WERI-Rb-1 (cell line): ENCODE data around the gene CCDC88B.

ENCODE experiments used
- DNase-seq: peaks from one replicate; pipeline ENCODE4 v3.0.0-alpha.2; 2020
- H3K27ac ChIP-seq: fragments of 250-450 bp; sonication (Bioruptor Pico); 2 replicates; pipeline ENCODE4 v1.5.1; 2020; ENCODE audit warnings: mild to moderate bottlenecking, moderate library complexity
- H3K27me3 ChIP-seq: fragments of 250-450 bp; sonication (Bioruptor Pico); 2 replicates; pipeline ENCODE4 v1.5.1; 2021; ENCODE audit warnings: mild to moderate bottlenecking, low read depth, moderate library complexity; ENCODE audit not compliant: insufficient read depth, severe bottlenecking
- H3K36me3 ChIP-seq: fragments of 250-450 bp; sonication (Bioruptor Pico); 2 replicates; pipeline ENCODE4 v1.5.1; 2020; ENCODE audit warnings: mild to moderate bottlenecking, moderate library complexity
- H3K4me3 ChIP-seq: 2 replicates; pipeline ENCODE4 v1.5.1; 2011; ENCODE audit warnings: low read depth, mild to moderate bottlenecking, control low read depth, low read length
- H3K9me3 ChIP-seq: fragments of 250-450 bp; sonication (Bioruptor Pico); 2 replicates; pipeline ENCODE4 v1.5.1; 2021; ENCODE audit warnings: mild to moderate bottlenecking, moderate library complexity; ENCODE audit not compliant: severe bottlenecking
- TF ChIP-seq, protein P1 (sequence below): IDR thresholded peaks from 2 replicates; pipeline ENCODE4 v1.5.1; 2011; ENCODE audit warnings: low read depth, mild to moderate bottlenecking, control low read depth, inconsistent platforms, low read length

CCDC88B gene

DNA sequence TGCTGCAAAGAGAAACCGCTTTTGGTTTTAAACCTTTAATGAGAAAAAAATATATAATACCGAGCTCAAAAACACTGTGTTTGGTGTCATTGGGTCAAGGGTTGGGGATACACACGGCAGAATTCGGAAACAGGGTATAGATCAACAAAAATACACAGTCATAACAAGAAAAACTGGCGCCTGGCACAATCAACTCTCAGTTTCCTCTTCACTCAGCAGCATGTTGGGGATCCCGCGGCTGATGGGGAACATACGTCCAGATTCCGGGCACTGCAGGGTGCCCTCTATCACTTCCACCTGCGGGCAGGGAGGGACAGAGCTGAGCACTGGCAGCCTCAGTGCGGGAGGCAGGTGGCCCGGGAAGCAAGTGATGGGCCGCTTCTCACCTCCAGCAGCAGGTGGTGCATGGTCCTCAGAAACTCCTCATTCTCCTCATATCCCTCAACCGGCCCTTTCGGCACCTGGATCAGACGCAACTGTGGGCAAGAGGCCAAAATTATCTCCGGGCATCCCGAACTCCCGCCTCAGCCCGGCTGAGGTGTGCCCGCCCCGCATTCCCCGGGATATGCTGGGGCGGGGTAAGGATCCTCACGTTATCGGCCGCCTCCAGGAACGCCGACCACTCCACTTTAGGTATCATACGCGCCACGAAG lies 23.2 kb upstream of the CCDC88B start:
- Histone ChIP-seq H3K27me3 (no peaks in the 10 kb centered on the region), H3K27ac (peak overlapping the region; percentile 94), H3K36me3 (peaks cover 14% of the 10 kb centered on the region), H3K4me3 (peak overlapping the region; percentile 85), H3K9me3 (no peaks in the 10 kb centered on the region)
- DNase-seq = peak; percentile 63
- TF ChIP-seq, protein P1, sequence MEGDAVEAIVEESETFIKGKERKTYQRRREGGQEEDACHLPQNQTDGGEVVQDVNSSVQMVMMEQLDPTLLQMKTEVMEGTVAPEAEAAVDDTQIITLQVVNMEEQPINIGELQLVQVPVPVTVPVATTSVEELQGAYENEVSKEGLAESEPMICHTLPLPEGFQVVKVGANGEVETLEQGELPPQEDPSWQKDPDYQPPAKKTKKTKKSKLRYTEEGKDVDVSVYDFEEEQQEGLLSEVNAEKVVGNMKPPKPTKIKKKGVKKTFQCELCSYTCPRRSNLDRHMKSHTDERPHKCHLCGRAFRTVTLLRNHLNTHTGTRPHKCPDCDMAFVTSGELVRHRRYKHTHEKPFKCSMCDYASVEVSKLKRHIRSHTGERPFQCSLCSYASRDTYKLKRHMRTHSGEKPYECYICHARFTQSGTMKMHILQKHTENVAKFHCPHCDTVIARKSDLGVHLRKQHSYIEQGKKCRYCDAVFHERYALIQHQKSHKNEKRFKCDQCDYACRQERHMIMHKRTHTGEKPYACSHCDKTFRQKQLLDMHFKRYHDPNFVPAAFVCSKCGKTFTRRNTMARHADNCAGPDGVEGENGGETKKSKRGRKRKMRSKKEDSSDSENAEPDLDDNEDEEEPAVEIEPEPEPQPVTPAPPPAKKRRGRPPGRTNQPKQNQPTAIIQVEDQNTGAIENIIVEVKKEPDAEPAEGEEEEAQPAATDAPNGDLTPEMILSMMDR = peak; percentile 61

DNA sequence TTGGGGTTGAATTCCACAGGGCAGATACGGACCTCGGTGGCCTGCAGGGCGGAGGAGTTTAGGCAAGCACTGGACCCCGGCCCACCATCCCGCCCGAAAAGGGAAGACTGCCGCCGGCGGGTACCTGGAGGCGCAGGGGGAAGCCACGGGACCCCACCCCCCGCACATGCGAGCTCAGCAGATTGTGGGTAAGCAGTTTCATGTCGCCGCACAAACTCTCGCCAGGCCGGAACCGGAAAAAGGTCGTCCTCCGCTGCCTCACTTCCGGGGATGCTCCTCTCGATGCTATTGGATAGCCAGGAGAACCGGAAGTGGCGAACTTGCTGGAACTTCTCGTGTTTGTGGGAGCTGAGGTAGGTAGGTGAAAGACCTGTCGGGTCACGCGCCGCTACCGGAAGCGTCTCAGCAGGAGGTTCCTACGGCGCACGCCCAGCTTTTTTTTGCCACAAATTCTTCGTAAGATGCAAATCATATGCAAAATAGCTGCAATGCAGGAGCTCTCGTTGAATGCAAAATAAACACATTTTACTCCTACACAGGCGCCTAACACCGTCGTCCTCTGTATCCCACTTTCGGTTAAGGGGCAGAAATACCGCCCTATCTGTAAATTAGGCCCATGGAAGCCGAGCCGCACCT lies 22.6 kb upstream of the CCDC88B start, which contains the start of gene TRMT112:
Gene TRMT112 (minus strand): TSS at position 235 of the 636 bp plus-strand sequence. CDS start 33 bp downstream, at position 202.
- Histone ChIP-seq H3K36me3 (peaks cover 14% of the 10 kb centered on the region), H3K4me3 (peak within 1 kb of the TSS; percentile 85), H3K9me3 (no peaks in the 10 kb centered on the region), H3K27ac (peak within 1 kb of the TSS; percentile 94), H3K27me3 (no peaks in the 10 kb centered on the region)
- DNase-seq = peak; percentile 95
- TF ChIP-seq, protein P1 = no peak

- Histone ChIP-seq H3K4me3 (peak within 1 kb of the TSS; percentile 85), H3K9me3 (no peaks in the 10 kb centered on the region), H3K36me3 (peaks cover 14% of the 10 kb centered on the region), H3K27me3 (no peaks in the 10 kb centered on the region), H3K27ac (peak within 1 kb of the TSS; percentile 94)
- peak; percentile 96 for DNase-seq
- TF ChIP-seq, protein P1 = peak; percentile 72
Measured at GRCh38 chr11:64317961-64318765, 21.8 kb upstream of the CCDC88B start, which contains the start of gene PRDX5. TSS of gene PRDX5 (plus strand) at chr11:64318121. CDS start at chr11:64318216, 95 bp downstream.

DNA sequence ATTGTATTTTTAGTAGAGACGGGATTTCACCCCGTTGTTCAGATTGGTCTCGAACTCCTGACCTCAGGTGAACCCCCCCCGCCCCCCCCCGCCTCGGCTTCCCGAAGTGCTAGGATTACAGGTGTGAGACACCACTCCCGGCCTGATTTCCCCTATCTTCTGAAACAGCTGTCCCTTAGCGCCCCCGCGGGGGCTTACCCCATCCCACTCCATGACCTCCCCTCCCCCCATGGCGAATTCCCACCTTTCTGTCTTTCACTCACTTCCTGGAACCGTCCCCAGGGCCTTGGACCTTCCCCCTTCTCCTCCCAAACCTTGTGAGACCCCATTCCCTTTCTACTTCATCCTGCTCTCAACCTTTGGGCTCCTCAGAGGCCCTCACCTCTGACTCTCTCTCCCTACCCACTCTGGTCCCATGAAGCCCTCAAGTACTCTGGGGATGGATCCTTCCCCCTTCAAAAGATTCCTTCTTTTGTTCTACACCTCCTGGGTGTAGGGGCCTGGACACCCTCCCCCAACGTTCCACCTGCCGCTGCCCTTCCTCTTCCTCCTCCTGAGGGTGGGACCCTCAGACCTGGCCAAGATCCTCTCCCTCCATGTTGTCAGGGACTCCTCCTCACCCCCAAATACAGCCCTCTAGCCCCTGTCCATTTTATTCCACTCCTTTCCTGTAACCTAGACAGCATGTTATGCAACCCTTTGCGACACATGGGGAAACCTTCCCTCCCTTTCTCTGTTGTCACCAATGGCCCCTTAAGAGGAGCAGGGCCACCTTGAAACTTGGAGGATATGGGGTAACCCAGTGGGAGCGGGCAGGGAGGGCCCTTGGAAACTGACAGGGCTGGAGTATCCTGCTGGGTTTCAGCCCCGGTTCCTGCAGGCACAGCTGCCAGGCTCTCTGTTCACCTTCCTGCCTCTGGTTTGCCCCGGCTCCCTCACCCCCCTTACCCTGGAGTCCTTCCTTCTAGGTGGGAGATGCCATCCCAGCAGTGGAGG lies 20.9 kb upstream of the CCDC88B start:
- Histone ChIP-seq H3K27me3 (no peaks in the 10 kb centered on the region), H3K4me3 (peak overlapping the region; percentile 85), H3K9me3 (no peaks in the 10 kb centered on the region), H3K27ac (peak overlapping the region; percentile 94), H3K36me3 (peaks cover 14% of the 10 kb centered on the region)
- TF ChIP-seq, protein P1 = no peak
- peak; percentile 49 for DNase-seq

- Histone ChIP-seq H3K4me3 (no peak overlapping the region), H3K27ac (no peak overlapping the region), H3K9me3 (no peaks in the 10 kb centered on the region), H3K36me3 (peaks cover 1% of the 10 kb centered on the region; the same call in 1 of the 2 replicates), H3K27me3 (no peaks in the 10 kb centered on the region)
- TF ChIP-seq, protein P1 = no peak
- no peak for DNase-seq
Measured at GRCh38 chr11:64320556-64320955, 19.4 kb upstream of the CCDC88B start.
